Epidermal melanocyte (primary cell): ENCODE measurements around the gene TRAPPC3.

Experiments used
- DNase-seq: peaks from one replicate; pipeline ENCODE4 v3.0.0; 2011; ENCODE audit warnings: low spot score; ENCODE audit not compliant: insufficient read length

The TRAPPC3 gene

GRCh38 chr1:36100376-36100775 lies 48.9 kb downstream of the TRAPPC3 start:
- DNase-seq, result no peak

DNA sequence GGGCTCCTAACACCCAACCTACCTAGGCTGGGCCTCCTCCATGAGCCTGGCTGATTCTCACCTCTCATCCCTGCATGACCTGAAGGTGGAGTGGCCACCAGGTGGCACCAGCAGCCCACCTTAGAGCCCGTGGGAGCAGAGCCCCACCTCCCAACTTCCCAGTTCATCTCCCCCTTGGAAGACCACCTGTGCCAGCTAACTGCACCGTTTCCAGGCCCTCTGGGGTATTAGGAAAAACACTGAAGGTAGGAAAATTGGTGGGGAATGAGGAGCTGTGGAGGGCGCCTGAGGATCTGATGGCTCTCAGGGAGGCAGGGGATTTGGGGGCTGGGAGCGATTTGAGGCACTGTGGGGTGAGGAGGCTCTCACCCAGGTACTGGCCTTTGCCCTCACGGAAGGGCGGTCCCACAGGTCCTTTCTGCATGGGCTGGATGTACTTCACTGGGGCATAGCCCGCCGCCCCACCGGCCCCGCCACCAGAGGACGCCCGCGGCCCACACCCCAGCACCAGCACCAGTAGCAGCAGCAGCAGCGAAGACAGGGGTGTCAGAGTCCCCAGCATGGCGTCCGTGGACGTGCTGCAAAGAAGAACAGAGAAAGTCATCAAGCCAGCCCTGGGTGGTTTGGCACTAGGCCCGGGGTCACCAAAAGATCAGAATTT lies 49.5 kb downstream of the TRAPPC3 start:
- peak; percentile 68 for DNase-seq

- DNase-seq, result no peak
These were observed 50.5 kb downstream of the TRAPPC3 start for GRCh38 chr1:36098650-36099365.

GRCh38 chr1:36097693-36098585 lies 51.3 kb downstream of the TRAPPC3 start:
- DNase-seq, result no peak

DNA sequence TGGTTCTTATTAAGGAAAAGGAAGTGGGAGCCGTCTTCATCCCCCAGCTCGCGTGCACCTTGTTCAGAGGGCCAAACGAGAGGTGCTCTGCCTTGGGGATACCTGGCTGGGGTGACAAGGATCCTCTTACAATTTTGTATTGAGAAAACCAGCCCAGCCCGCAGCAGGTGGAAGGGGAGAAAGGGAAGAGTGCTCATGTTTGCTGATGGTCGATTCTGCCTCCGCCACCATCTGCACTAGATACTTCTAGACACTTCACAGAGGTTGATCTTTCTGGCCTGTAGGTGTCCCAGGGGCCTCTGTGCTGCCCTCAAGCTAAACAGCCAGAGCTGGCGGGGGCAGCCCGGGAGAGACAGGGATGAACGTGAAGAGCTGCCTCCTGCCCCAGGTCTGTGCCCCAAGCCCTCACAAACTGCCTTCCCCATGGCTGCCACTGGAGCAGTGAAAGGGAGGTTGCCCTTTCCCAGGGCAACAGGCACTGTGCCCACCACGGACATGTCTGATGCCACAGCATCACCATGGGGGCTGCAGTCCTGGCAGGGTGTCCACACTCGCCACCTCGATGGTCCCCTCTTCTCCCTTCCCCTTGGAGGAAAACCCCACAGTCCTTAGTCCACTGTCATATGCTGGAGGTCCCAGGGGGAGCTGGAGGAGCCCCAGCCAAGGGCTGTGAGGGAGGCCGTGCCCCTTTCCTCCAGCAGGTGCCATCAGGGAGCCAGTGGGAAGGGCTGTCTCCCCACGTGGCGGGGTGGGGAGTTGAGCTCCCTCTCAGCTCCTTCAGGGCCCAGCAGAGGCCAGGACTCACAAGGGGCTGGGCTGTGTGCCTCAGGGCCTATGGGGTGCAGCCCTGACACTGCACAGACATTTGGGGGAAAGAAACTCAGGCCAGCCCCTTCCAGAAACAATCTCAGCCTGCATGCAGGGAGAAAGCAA lies 52.5 kb downstream of the TRAPPC3 start:
- no peak for DNase-seq

DNA sequence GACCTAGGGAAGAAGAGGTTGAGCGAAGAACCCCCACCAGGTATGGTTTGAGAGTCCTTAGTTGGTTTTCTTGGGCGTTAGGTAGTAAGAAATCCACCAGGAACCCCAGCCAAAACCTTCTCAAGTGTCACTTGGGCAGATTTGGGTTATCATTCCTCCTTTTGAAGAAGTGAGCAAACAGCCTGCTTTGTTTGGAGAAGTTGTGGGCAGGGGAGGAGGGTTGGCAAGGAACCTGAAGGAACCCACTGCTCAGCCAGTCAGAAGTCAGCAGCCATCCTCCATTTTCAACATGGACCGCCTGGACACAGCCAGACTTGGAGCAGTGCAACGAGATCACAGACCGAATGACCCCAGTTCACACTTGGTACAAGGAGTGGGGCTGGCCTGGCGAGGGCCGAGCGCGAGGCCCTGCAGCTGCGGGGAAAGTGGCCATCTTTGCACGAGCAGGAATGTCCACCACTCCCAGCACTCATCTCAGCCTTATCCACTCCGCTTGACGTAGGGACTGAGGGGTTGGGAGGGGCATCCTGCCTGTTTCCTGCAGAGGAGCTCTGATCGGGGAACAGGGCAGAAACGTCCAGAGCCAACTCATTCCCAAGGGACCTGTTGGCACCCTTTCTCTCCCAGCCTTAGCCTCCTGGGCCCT lies 53.4 kb downstream of the TRAPPC3 start:
- DNase-seq, result no peak

DNA sequence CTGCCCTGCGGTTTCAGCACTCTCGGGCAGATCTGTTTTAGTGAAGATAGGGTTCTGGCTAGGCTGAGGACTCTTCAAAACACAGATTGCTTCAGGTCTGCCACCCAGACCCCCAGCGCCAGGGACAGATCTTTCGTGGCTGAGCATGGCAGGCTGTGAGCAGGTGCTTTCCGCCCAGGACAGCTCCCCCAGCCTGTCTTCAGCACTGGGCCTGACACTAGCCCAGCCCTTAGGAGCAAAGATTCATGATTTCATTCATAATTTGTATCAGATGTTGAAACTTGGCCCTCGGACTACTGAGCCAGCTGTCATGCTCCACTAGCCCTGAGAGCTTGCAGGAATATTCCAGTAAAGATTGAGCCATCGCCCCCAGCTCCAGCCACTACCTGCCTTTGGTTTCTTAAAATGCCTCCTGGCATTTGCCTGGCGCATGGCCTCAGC lies 54.6 kb downstream of the TRAPPC3 start:
- DNase-seq, result no peak

DNA sequence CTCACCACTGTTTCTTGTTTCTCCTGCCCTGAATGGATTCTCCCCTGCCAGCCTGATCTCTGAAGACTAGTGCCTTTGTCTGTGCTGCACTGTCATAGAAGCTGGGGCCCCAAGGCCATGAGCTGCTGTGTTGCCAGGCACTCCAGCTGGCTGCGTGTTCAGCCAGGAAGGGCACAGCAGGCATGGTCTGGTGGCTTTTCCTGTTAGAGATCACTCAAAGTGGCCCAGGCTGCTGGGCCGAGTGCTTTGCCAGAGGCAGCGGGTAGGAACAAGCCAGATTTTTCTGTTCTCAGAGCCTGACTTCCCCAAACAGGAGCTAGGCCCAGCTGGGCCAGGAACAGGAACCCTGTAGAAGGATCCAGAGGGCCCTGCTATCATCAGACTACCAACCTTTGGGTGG lies 55.4 kb downstream of the TRAPPC3 start:
- DNase-seq, result no peak

GRCh38 chr1:36093226-36093625 lies 56.1 kb downstream of the TRAPPC3 start:
- no peak for DNase-seq

- DNase-seq, result no peak
These were observed 56.5 kb downstream of the TRAPPC3 start for GRCh38 chr1:36092798-36093185.

- no peak for DNase-seq
These were observed 57.0 kb downstream of the TRAPPC3 start for GRCh38 chr1:36092166-36092797.

DNA sequence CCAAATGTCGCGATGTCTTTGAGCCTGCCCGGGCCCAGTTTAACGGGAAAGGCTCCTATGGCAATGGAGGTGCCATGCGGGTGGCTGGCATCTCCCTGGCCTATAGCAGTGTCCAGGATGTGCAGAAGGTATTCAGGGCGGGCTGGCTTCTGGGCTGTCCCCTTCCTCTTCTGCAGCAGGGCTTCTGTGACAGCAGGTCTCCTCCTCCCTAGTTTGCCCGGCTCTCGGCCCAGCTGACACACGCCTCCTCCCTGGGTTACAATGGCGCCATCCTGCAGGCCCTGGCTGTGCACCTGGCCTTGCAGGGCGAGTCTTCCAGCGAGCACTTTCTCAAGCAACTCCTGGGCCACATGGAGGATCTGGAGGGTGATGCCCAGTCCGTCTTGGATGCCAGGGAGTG lies 57.6 kb downstream of the TRAPPC3 start:
- no peak for DNase-seq

- DNase-seq, result no peak
These were observed 58.1 kb downstream of the TRAPPC3 start for GRCh38 chr1:36091141-36091540.

- no peak for DNase-seq
These were observed 59.7 kb downstream of the TRAPPC3 start for GRCh38 chr1:36089393-36090121.

DNA sequence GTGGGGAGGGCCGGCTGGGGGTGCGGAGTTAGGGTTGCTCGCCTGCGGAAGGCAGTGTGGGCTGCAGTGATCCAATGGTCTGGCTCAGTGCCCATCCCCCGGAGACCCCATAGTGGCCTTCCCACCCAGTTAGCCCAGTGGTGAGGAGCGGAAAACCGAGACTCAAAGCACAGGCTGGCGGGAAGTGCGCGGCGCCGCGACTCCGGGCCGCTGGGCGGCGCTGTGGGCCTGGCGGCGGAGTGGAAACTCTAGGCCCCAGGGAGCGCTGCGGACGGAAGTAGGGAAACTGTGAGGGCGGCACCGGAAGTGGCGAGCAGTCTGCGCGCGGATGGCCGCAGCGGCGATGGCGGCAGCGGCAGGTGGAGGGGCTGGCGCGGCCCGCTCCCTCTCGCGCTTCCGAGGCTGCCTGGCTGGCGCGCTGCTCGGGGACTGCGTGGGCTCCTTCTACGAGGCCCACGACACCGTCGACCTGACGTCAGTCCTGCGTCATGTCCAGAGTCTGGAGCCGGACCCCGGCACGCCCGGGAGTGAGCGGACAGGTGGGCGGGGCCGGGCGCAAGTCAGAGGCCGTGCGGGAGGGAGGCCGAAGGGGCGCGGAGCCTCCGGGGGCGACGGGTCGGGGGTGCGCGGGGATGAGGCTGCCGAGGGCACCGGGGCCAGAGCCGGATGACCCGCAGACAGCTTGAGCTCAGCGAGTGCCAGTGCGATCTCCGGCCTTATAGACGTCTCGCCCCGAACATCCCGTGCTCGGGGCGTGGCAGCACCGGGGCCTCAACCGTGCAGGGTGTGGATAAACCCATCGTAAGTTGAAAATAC lies 60.5 kb downstream of the TRAPPC3 start, which contains the start of gene ADPRS:
ADPRS (plus strand) TSS at position 316 of the 816 bp plus-strand sequence; CDS start at position 329, 13 bp downstream.
- DNase-seq, result peak; percentile 86

- DNase-seq, result no peak
These were observed 61.1 kb downstream of the TRAPPC3 start for GRCh38 chr1:36088265-36088576.

GRCh38 chr1:36087233-36088123 lies 61.8 kb downstream of the TRAPPC3 start:
- no peak for DNase-seq
